Activated CD4-positive, CD25-positive, alpha-beta regulatory T cell treated with anti-CD3 and anti-CD28 coated beads, Interleukin-2, amount 50 U/mL, for 16 hours (primary cell): Measurements from ENCODE around the gene IFNL1.
"Not testable (repeated sequence)": the region's sequence is repeated elsewhere in the genome, so short reads cannot be mapped to it uniquely, and the experiment has no call there.

Source experiments
- DNase-seq: peaks from one replicate; pipeline ENCODE4 v3.0.0-alpha.2; 2020; ENCODE audit warnings: low read depth, low spot score

The IFNL1 gene

GRCh38 chr19:39296055-39296645, at the start of gene IFNL1:
Gene IFNL1, plus strand, starts transcription at chr19:39296407. Its CDS starts 15 bp downstream, at chr19:39296422.
- no peak for DNase-seq

- no peak for DNase-seq
Measured at GRCh38 chr19:39246951-39247669, 49.1 kb upstream of the IFNL1 start.

GRCh38 chr19:39247701-39248664, 48.2 kb upstream of the IFNL1 start:
- DNase-seq, result no peak

GRCh38 chr19:39248806-39249205, 47.4 kb upstream of the IFNL1 start, which contains the start of gene IFNL4:
Gene IFNL4, minus strand, starts transcription at chr19:39248856.
- no peak for DNase-seq

GRCh38 chr19:39251081-39251480, 45.1 kb upstream of the IFNL1 start:
- DNase-seq, result no peak

GRCh38 chr19:39251846-39252245, 44.4 kb upstream of the IFNL1 start:
- DNase-seq, result no peak

GRCh38 chr19:39252458-39252857, 43.7 kb upstream of the IFNL1 start:
- DNase-seq, result no peak

GRCh38 chr19:39253374-39254149, 42.6 kb upstream of the IFNL1 start:
- no peak for DNase-seq

GRCh38 chr19:39254531-39255345, 41.5 kb upstream of the IFNL1 start:
- DNase-seq, result no peak

GRCh38 chr19:39257227-39257626, 39.0 kb upstream of the IFNL1 start:
- DNase-seq, result no peak

GRCh38 chr19:39261704-39262103, 34.5 kb upstream of the IFNL1 start:
- no peak for DNase-seq

GRCh38 chr19:39262496-39262895, 33.7 kb upstream of the IFNL1 start:
- no peak for DNase-seq

- DNase-seq, result no peak
Measured at GRCh38 chr19:39263912-39264305, 32.3 kb upstream of the IFNL1 start.

GRCh38 chr19:39264306-39265290, 31.6 kb upstream of the IFNL1 start:
- no peak for DNase-seq

- DNase-seq, result no peak
Measured at GRCh38 chr19:39265321-39265916, 30.8 kb upstream of the IFNL1 start.

- DNase-seq, result not testable (repeated sequence)
Measured at GRCh38 chr19:39268085-39268484, 28.1 kb upstream of the IFNL1 start, which contains the start of gene IFNL2. Gene IFNL2, plus strand, starts transcription at chr19:39268396. Its CDS starts 173 bp downstream, at chr19:39268569.

- not testable (repeated sequence) for DNase-seq
Measured at GRCh38 chr19:39268531-39269223, 27.5 kb upstream of the IFNL1 start.

GRCh38 chr19:39269369-39269768, 26.8 kb upstream of the IFNL1 start:
- not testable (repeated sequence) for DNase-seq
